ENCODE data around the gene NLGN4Y.

DNA sequence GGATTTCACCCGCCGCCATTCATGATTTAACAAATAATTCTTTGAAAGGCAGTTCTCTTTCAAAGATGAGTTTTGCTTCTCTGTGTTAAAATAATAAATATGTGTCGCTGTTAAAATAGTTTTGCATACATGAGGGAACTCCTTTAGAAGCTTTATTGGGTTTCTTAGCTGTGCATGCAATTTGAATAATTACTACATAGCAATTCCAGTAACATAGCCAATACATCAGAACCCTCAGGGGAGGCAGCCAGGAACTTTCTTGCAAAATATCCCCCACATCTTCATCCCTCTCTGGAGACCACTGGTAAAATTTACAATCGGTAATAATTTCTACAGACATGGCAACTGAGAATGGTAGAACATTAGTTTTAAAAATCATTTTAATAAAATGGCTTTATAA, 268.8 kb downstream of the NLGN4Y start:
- TF ChIP-seq, protein P1, sequence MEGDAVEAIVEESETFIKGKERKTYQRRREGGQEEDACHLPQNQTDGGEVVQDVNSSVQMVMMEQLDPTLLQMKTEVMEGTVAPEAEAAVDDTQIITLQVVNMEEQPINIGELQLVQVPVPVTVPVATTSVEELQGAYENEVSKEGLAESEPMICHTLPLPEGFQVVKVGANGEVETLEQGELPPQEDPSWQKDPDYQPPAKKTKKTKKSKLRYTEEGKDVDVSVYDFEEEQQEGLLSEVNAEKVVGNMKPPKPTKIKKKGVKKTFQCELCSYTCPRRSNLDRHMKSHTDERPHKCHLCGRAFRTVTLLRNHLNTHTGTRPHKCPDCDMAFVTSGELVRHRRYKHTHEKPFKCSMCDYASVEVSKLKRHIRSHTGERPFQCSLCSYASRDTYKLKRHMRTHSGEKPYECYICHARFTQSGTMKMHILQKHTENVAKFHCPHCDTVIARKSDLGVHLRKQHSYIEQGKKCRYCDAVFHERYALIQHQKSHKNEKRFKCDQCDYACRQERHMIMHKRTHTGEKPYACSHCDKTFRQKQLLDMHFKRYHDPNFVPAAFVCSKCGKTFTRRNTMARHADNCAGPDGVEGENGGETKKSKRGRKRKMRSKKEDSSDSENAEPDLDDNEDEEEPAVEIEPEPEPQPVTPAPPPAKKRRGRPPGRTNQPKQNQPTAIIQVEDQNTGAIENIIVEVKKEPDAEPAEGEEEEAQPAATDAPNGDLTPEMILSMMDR (IDR thresholded peaks at IDR 0.05) = no peak
- no peak for TF ChIP-seq POLR2A (IDR thresholded peaks at IDR 0.05)
